Hepatic stellate cell (primary cell): ENCODE results near the gene ZBTB32.
"Not testable (repeated sequence)": the region's sequence is repeated elsewhere in the genome, so short reads cannot be mapped to it uniquely, and the experiment has no call there.

ENCODE experiments used
- DNase-seq: peaks from one replicate; pipeline ENCODE4 v3.0.0; 2011; ENCODE audit warnings: low spot score

ZBTB32 gene

GRCh38 chr19:35720648-35721047 is 16.3 kb downstream of the ZBTB32 start:
- DNase-seq: no peak

GRCh38 chr19:35721374-35721773 is 17.0 kb downstream of the ZBTB32 start:
- no peak for DNase-seq

GRCh38 chr19:35722461-35722860 is 18.1 kb downstream of the ZBTB32 start:
- no peak for DNase-seq

GRCh38 chr19:35722897-35723296 is 18.5 kb downstream of the ZBTB32 start:
- DNase-seq: no peak

GRCh38 chr19:35723671-35724070 is 19.3 kb downstream of the ZBTB32 start:
- DNase-seq: no peak

- not testable (repeated sequence) for DNase-seq
Measured at GRCh38 chr19:35724132-35724531, 19.8 kb downstream of the ZBTB32 start.

- DNase-seq: no peak
Measured at GRCh38 chr19:35724560-35724959, 20.2 kb downstream of the ZBTB32 start.

GRCh38 chr19:35725216-35725861 is 21.0 kb downstream of the ZBTB32 start:
- DNase-seq: no peak

- no peak for DNase-seq
Measured at GRCh38 chr19:35727053-35727955, 22.9 kb downstream of the ZBTB32 start.

- no peak for DNase-seq
Measured at GRCh38 chr19:35727956-35728706, 23.8 kb downstream of the ZBTB32 start.

- no peak for DNase-seq
Measured at GRCh38 chr19:35729021-35729420, 24.7 kb downstream of the ZBTB32 start.

- DNase-seq: no peak
Measured at GRCh38 chr19:35729763-35730162, 25.4 kb downstream of the ZBTB32 start.

GRCh38 chr19:35730326-35730725 is 26.0 kb downstream of the ZBTB32 start:
- no peak for DNase-seq

GRCh38 chr19:35731353-35731752 is 27.0 kb downstream of the ZBTB32 start:
- no peak for DNase-seq

GRCh38 chr19:35731779-35732405 is 27.5 kb downstream of the ZBTB32 start:
- no peak for DNase-seq

GRCh38 chr19:35732540-35733179 is 28.3 kb downstream of the ZBTB32 start:
- DNase-seq: no peak

- DNase-seq: no peak
Measured at GRCh38 chr19:35733180-35734125, 29.1 kb downstream of the ZBTB32 start.

GRCh38 chr19:35734273-35734672 is 29.9 kb downstream of the ZBTB32 start:
- no peak for DNase-seq

- DNase-seq: no peak
Measured at GRCh38 chr19:35734889-35735288, 30.5 kb downstream of the ZBTB32 start.
